SK-N-MC (cell line): ENCODE data around the gene CYTL1.
"Not testable (repeated sequence)": the region's sequence is repeated elsewhere in the genome, so short reads cannot be mapped to it uniquely, and the experiment has no call there.

Experiments used
- DNase-seq: peaks from one replicate; pipeline ENCODE4 v3.0.0-alpha.2; 2011; ENCODE audit warnings: low read depth, low spot score
- H3K27ac ChIP-seq: fragments of 200-600 bp; sonication (generic); 2 replicates; pipeline ENCODE4 v1.5.1; 2016; ENCODE audit warnings: mixed run types
- H3K36me3 ChIP-seq: fragments of 200-600 bp; sonication (generic); 2 replicates; pipeline ENCODE4 v1.6.1; 2017; ENCODE audit warnings: antibody characterized with exemption, low read length, mixed read lengths; ENCODE audit not compliant: insufficient read depth
- H3K4me3 ChIP-seq: fragments of 200-600 bp; sonication (generic); 2 replicates; pipeline ENCODE4 v1.5.1; 2016
- H3K9ac ChIP-seq: fragments of 200-600 bp; sonication (generic); 2 replicates; pipeline ENCODE4 v1.8.0; 2017; ENCODE audit warnings: mixed run types, mixed read lengths; ENCODE audit not compliant: insufficient read length
- H3K9me3 ChIP-seq: fragments of 200-600 bp; sonication (generic); 2 replicates; pipeline ENCODE4 v1.6.1; 2017; ENCODE audit warnings: low read depth, mild to moderate bottlenecking, antibody characterized with exemption, low read length, moderate library complexity, mixed read lengths
- EZH2 ChIP-seq: fragments of 200-600 bp; sonication (generic); IDR thresholded peaks from one replicate; pipeline ENCODE4 v1.6.1; 2017; ENCODE audit warnings: antibody characterized with exemption
- FOXP2 ChIP-seq: optimal IDR thresholded peaks from 2 replicates; pipeline ENCODE3; 2011; ENCODE audit warnings: mild to moderate bottlenecking, moderate library complexity; ENCODE audit not compliant: insufficient read depth; ENCODE audit errors: extremely low read length, control extremely low read depth
- POLR2AphosphoS5 ChIP-seq: IDR thresholded peaks from 2 replicates; pipeline ENCODE4 v1.6.1; 2012; ENCODE audit warnings: mild to moderate bottlenecking, low read depth, low read length, borderline replicate concordance

CYTL1 gene

DNA sequence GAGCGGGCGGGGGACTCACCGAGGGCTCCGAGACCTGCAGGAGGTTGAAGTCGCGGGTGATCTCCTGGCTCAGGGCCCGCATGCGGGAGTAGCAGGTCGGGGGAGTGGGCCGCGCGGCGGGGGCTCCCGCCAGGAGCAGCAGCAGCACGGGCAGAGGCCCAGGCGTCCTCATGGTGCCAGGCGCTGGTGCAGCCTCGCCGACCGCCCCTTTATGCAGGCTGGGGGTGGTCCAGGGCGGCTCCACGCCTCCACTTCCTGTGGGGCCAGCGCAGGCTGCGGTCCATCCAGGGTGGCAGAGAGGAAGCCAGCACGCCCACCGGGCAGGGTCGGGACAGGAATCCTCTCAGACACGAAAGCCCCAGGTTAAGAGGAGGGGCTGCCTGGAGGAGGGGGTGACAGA is at the start of gene CYTL1:
CYTL1 (minus strand) TSS at position 185 of the 400 bp plus-strand sequence; CDS start at position 172, 13 bp downstream.
- no peaks in the 10 kb centered on the region for H3K36me3 ChIP-seq
- H3K27ac ChIP-seq, result no peak within 1 kb of the TSS
- no peaks in the 10 kb centered on the region for H3K9me3 ChIP-seq
- no peak for TF ChIP-seq FOXP2
- no peak for TF ChIP-seq EZH2
- TF ChIP-seq POLR2AphosphoS5, result no peak
- no peak within 1 kb of the TSS for H3K4me3 ChIP-seq
- H3K9ac ChIP-seq, result peak within 1 kb of the TSS; percentile 23
- no peak for DNase-seq

DNA sequence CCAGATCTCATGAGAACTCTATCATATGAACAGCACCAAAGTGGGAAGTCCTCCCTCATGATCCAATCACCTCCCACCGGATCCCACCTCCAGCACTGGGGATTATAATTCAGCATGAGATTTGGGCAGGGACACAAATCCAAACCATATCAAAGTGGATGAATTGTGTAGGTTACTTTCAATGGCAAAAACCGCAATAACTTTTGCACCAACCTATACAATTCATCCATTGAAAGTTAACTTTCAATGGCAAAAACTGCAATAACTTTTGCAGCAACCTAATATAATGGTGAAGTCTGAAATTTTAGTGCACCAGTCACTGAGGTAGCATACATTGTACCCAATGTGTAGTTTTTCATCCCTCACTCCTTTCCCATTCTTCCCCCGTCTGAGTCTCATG is 48.6 kb upstream of the CYTL1 start:
- Histone ChIP-seq H3K36me3 (no peaks in the 10 kb centered on the region), H3K4me3 (no peak overlapping the region), H3K9ac (no peak overlapping the region), H3K27ac (no peak overlapping the region), H3K9me3 (no peaks in the 10 kb centered on the region)
- no peak for DNase-seq
- TF ChIP-seq EZH2, result no peak
- TF ChIP-seq POLR2AphosphoS5, result no peak
- TF ChIP-seq FOXP2, result no peak

DNA sequence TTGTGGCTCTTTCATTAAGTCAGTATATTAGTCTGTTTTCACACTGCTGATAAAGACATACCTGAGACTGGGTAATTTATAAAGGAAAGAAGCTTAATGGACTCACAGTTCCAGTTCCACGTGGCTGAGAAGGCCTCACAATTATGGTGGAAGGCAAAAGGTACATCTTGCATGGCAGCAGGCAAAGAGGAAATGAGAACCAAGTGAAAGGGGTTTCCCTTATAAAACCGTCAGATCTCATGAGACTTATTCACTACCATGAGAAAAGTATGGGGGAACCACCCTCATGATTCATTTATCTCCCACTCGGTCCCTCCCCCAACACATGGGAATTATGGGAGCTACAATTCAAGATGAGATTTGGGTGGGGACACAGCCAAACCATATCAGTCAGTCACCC is 47.7 kb upstream of the CYTL1 start:
- not testable (repeated sequence) for DNase-seq, H3K27ac ChIP-seq, H3K36me3 ChIP-seq, H3K4me3 ChIP-seq, H3K9me3 ChIP-seq, H3K9ac ChIP-seq

DNA sequence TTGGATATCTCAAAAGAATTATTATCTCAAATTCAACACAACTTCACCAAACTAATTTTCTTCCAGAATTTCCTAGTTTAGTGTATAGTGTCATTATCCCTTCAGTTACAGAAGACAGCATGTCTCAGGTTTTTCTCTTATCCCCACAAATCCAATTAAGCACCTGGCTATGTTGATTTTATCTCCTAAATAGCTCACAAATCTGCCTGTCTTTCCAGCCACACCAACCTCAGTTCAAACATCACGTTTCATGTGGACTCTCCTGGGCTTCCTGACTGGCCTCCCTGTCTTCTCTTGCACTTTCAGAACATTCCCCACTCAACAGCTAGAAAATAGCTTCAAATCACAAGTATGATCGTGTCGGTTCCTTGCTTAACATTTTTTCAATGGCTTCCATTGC is 46.8 kb upstream of the CYTL1 start:
- no peaks in the 10 kb centered on the region for H3K36me3 ChIP-seq
- no peak overlapping the region for H3K9ac ChIP-seq
- no peak overlapping the region for H3K4me3 ChIP-seq
- no peak for TF ChIP-seq POLR2AphosphoS5
- no peak for TF ChIP-seq FOXP2
- no peak for TF ChIP-seq EZH2
- DNase-seq, result no peak
- H3K9me3 ChIP-seq, result no peaks in the 10 kb centered on the region
- H3K27ac ChIP-seq, result no peak overlapping the region

DNA sequence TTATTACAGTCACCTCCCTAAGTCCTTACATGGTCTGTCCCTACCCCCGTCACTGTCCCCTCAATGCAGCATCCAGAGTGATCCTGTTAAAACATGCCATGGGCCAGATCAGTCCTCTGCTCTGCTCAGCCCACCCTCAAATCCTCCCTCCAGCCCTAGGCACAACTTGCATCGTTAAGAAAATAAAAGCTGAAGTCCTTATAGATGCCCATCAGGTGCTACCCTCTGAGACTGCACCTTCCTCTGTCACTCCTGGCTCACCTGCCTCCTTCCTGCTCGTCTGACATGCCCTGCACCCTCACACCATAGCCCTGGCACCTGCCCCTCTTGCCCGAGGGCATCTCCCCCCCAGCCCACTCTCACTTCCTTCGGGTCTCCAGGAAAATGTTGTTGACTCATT is 36.2 kb upstream of the CYTL1 start:
- 0 out of 2 replicates have a peak, but pooled peaks cover under 1% of the 10 kb centered on the region for H3K9me3 ChIP-seq
- TF ChIP-seq POLR2AphosphoS5 (no peak), FOXP2 (no peak), EZH2 (no peak)
- H3K4me3 ChIP-seq, result no peak overlapping the region
- H3K27ac ChIP-seq, result no peak overlapping the region
- DNase-seq, result no peak
- 0 out of 2 replicates have a peak, but pooled peaks cover 2% of the 10 kb centered on the region for H3K36me3 ChIP-seq
- no peak overlapping the region for H3K9ac ChIP-seq

- Histone ChIP-seq H3K27ac (no peak overlapping the region), H3K9ac (no peak overlapping the region), H3K4me3 (no peak overlapping the region), H3K9me3 (no peaks in the 10 kb centered on the region), H3K36me3 (0 out of 2 replicates have a peak, but pooled peaks cover 2% of the 10 kb centered on the region)
- DNase-seq, result no peak
- no peak for TF ChIP-seq POLR2AphosphoS5
- no peak for TF ChIP-seq FOXP2
- TF ChIP-seq EZH2, result no peak
These were observed 35.3 kb upstream of the CYTL1 start for GRCh38 chr4:5054532-5054931.

GRCh38 chr4:5052726-5053425 is 33.6 kb upstream of the CYTL1 start:
- H3K4me3 ChIP-seq, result peak overlapping the region; percentile 97
- H3K27ac ChIP-seq, result no peak overlapping the region
- no peaks in the 10 kb centered on the region for H3K9me3 ChIP-seq
- no peak overlapping the region for H3K9ac ChIP-seq
- DNase-seq, result no peak
- TF ChIP-seq EZH2 (no peak), POLR2AphosphoS5 (no peak), FOXP2 (no peak)
- H3K36me3 ChIP-seq, result no peaks in the 10 kb centered on the region

DNA sequence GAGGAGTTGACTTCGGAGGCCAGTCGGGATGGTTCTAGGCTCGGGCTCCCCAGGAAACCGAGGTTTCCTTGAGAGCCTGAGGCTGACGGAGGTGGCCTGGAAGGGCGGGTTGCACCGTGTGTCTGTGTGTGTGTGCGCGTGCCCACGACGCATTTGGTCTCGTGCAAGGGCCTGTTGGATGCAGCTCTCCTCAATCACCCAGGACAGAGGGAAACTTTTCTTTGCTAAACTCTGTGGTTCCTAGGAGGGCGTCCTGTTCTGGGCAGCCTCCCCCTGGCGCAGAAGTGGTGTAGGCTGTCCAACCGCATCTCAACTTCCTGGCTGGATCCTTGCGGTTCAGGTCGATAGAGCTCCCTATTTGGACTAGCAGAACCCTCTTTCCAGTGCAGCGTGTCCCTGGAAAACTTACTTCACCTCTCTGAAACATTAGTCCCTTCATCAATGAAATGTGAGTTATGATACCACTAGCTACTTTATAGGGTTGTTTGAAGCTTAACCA is 33.0 kb upstream of the CYTL1 start:
- Histone ChIP-seq H3K36me3 (no peaks in the 10 kb centered on the region), H3K9me3 (no peaks in the 10 kb centered on the region), H3K27ac (no peak overlapping the region), H3K4me3 (peak overlapping the region; percentile 97), H3K9ac (peak overlapping the region; percentile 87)
- TF ChIP-seq FOXP2 (no peak), POLR2AphosphoS5 (no peak), EZH2 (no peak)
- no peak for DNase-seq

DNA sequence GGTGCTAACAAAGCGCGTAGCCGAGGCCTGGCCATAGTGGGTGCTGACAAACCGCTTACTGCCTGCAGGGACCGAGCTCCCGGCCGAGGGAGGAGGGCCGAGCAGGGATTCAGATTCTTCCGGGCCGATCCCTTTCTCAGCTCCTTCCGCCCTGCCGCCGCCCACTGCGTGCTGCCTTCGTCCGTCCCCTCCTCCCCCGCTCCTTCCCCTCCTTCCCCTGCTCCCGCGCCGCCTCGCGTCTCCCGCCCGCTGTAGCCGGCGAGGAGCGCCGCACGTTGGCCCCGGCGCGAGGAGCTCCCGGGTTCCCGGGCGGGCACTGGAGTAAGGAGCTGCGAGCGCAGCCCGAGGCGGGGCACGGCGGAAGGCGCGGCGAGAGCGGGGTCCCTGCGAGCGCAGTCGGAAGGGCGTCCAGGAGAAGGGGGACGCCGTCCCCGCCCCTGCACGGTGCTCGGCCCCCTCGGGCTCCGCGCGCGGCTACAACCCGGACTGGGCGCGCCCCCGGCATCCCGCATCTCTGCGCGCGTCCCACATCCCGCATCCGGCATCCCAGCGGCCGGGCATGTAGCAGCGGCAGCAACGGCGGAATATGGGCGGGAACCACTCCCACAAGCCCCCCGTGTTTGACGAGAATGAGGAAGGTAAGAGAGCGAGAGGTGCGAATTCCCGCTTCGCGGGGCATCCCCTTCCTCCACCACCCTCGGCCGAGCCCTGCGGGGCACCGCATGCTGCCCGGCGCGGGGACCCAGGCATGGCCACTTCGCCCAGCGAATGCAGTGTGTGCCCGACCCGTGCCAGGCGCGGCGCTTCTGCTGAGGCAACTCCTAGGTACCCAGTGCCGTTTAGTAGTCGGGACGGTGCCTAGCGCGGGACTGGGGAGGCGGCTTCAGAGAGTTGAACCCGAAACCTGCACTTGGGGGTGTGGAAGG is 32.3 kb upstream of the CYTL1 start, which contains the start of gene STK32B:
STK32B (plus strand) TSS at position 203 of the 926 bp plus-strand sequence.
- Histone ChIP-seq H3K9me3 (peaks cover 2% of the 10 kb centered on the region; the same call in 1 of the 2 replicates), H3K9ac (peak within 1 kb of the TSS; percentile 87), H3K36me3 (no peaks in the 10 kb centered on the region), H3K27ac (peak within 1 kb of the TSS; percentile 7; the same call in 1 of the 2 replicates), H3K4me3 (peak within 1 kb of the TSS; percentile 97)
- no peak for TF ChIP-seq FOXP2
- no peak for TF ChIP-seq EZH2
- no peak for TF ChIP-seq POLR2AphosphoS5
- DNase-seq, result no peak
